ENCODE results near the gene FAM171A1. TPM values are rescaled to one million over a fixed set of nuclear protein-coding genes. Genes with fewer than 3 reads are reported as not detected.
"Not testable (repeated sequence)": the region's sequence is repeated elsewhere in the genome, so short reads cannot be mapped to it uniquely, and the experiment has no call there.

Gene FAM171A1
- 1 to 10 TPM; 4.2 to 4.9 TPM for total RNA-seq
- 9.7 TPM for polyA plus RNA-seq

DNA sequence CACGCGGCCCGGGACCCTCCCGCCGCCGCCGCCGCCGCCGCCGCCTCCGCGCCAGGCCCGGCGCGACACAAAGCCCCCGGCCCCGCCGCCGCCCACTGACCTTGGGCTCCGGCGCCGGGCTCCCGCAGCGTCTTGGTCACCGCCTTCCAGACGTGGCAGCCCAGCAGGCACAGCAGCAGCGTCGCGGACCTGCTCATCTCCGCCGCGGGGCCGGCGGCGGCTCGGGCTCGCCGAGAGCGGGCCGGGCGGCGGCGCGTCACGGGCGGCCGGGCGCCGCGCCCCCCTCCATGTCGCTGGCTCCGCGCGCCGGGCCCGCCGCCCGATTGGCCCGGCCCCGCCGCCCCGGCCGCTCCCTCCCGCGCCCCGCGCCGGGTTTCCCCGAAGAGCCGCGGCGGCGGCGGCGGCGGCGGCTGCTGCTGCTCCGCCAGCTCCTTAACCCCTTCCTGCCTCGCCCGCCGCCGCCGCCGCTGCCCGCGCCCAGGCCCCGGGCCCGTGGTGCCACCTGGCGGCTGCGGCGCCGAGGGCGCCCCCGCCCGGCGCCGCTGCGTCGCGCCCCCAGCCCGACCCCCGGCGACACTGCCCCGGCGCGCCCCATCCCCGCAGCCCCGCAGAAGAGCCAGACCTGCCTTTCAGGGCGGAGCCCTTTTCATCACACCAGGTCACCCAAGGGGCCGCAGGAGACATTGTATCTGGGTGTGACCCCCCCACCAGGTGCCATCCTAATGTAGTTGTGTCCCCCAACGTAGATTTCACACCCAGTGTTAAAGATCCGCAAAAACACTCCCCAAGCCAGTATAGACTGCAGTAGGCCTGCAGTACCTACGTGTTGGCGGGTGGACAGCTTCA is at the start of gene FAM171A1:
Gene FAM171A1, minus strand, starts transcription at position 434 of the 846 bp plus-strand sequence. Its CDS starts 237 bp downstream, at position 197.
- peaks cover 27 to 44% of the 10 kb centered on the region in 2 donors for H3K27me3 Mint-ChIP-seq
- Histone ChIP-seq H3K36me3 (ENCODE audit: insufficient read depth, low read length) (no peaks in the 10 kb centered on the region), H3K4me3 (ENCODE audit: low read length) (peak within 1 kb of the TSS; percentile 30), H3K27ac (ENCODE audit: low read depth, low read length) (peak within 1 kb of the TSS; percentile 47), H3K4me1 (ENCODE audit: insufficient read depth, low read length) (peaks cover 5% of the 10 kb centered on the region), H3K9me3 (ENCODE audit: low read length) (no peaks in the 10 kb centered on the region), H3K27me3 (ENCODE audit: insufficient read depth, low read length, poor library complexity, severe bottlenecking) (peaks cover 10% of the 10 kb centered on the region)
- peak; percentile 21 to 69 (median 46) for DNase-seq
- peaks cover 7 to 19% (median 16%) of the 10 kb centered on the region in 3 donors for H3K4me1 Mint-ChIP-seq
- POLR2A ChIA-PET = no interaction called here
- no peaks in the 10 kb centered on the region for H3K36me3 Mint-ChIP-seq
- peak within 1 kb of the TSS; percentile 73 to 85 (median 76) for H3K4me3 Mint-ChIP-seq
- CTCF ChIA-PET = interaction anchor here (1.0 kb wide), 1 partner anchor 203 kb away, joined by 3 read pairs; no protein-coding TSS in a partner anchor
- no peaks in the 10 kb centered on the region for H3K9me3 Mint-ChIP-seq
- peak within 1 kb of the TSS in 2 of 8 donors; percentile 24 to 88 for H3K27ac Mint-ChIP-seq

GRCh38 chr10:15420858-15421257 is 49.8 kb upstream of the FAM171A1 start:
- no peak overlapping the region for H3K27ac ChIP-seq (ENCODE audit: low read depth, low read length)
- H3K36me3 Mint-ChIP-seq = peaks cover 0 to 1% (median 0%) of the 10 kb centered on the region in 3 donors
- H3K27me3 ChIP-seq (ENCODE audit: insufficient read depth, low read length, poor library complexity, severe bottlenecking) = no peaks in the 10 kb centered on the region
- ChIA-PET POLR2A (no interaction called here), CTCF (no interaction called here)
- no peak for DNase-seq
- H3K27ac Mint-ChIP-seq = no peak overlapping the region
- no peaks in the 10 kb centered on the region for H3K36me3 ChIP-seq (ENCODE audit: insufficient read depth, low read length)
- no peaks in the 10 kb centered on the region for H3K4me1 ChIP-seq (ENCODE audit: insufficient read depth, low read length)
- H3K4me3 Mint-ChIP-seq = no peak overlapping the region
- H3K4me1 Mint-ChIP-seq = no peaks in the 10 kb centered on the region
- no peak overlapping the region for H3K4me3 ChIP-seq (ENCODE audit: low read length)
- no peaks in the 10 kb centered on the region for H3K9me3 ChIP-seq (ENCODE audit: low read length)
- peaks cover 0 to 33% of the 10 kb centered on the region in 2 donors for H3K27me3 Mint-ChIP-seq
- peaks cover 0 to 6% (median 2%) of the 10 kb centered on the region in 5 donors for H3K9me3 Mint-ChIP-seq

DNA sequence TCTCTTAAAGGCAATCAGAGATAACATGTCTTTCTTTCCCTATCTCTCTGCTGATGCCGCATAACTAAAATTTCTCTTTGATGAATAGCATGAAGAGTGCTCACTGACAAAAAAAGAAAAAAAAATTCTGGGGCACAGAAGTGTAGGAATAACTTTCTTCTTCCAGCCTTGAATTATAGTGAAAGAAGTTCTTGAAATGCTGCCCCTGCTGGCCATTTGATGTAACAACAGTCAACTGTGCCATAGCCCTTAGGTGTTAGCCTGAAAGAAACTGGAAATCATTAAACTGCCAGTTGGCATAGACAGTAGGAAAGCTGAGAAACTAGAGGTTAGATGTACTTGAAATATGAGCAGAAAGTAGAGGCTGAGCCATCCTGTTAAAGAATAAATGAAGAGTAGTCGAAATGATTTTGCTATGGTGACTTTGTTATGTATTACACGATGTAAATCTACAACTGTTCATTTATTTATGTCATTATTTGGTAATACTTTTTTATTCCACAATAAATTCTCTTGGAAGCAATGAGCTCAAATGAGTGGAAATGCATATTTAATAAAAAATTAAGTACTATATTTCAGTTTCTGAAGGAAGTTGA is 48.3 kb upstream of the FAM171A1 start:
- Mint-ChIP-seq H3K9me3 (peaks cover 0 to 14% (median 4%) of the 10 kb centered on the region in 5 donors), H3K36me3 (peaks cover 0 to 1% (median 0%) of the 10 kb centered on the region in 3 donors), H3K4me3 (no peak overlapping the region), H3K27me3 (peaks cover 0 to 35% of the 10 kb centered on the region in 2 donors), H3K4me1 (no peaks in the 10 kb centered on the region), H3K27ac (no peak overlapping the region)
- H3K27me3 ChIP-seq (ENCODE audit: insufficient read depth, low read length, poor library complexity, severe bottlenecking) = no peaks in the 10 kb centered on the region
- H3K27ac ChIP-seq (ENCODE audit: low read depth, low read length) = no peak overlapping the region
- peak in 3 of 5 donors; percentile 8 to 56 (median 17) for DNase-seq
- ChIA-PET POLR2A (no interaction called here), CTCF (interaction anchor here (0.6 to 1.3 kb wide), 2 partner anchors 11 to 12 kb away, joined by 3 read pairs; no protein-coding TSS in a partner anchor)
- H3K9me3 ChIP-seq (ENCODE audit: low read length) = no peaks in the 10 kb centered on the region
- no peaks in the 10 kb centered on the region for H3K4me1 ChIP-seq (ENCODE audit: insufficient read depth, low read length)
- H3K36me3 ChIP-seq (ENCODE audit: insufficient read depth, low read length) = no peaks in the 10 kb centered on the region
- H3K4me3 ChIP-seq (ENCODE audit: low read length) = no peak overlapping the region

DNA sequence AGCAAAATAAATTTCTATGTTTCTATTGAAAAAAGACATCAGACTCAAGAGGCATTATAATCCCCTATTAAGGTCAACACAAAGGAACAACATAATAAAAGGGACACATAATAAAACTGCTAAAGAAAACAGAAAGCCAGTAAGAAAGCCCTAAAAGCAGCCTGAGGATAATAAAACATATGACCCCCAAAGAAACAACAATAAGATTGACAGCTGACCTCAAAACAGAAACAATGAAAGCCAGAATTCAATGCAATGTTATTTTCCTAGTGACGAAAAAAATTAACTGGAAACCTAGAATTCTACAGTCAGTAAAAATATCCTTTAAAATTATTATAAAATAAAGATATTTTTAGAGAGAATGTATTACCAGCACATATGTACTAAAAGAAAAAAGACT is 44.9 kb upstream of the FAM171A1 start:
- no peak overlapping the region for H3K4me3 ChIP-seq (ENCODE audit: low read length)
- H3K9me3 ChIP-seq (ENCODE audit: low read length) = no peaks in the 10 kb centered on the region
- POLR2A ChIA-PET = no interaction called here
- no peaks in the 10 kb centered on the region for H3K4me1 ChIP-seq (ENCODE audit: insufficient read depth, low read length)
- peaks cover 2 to 33% of the 10 kb centered on the region in 2 donors for H3K27me3 Mint-ChIP-seq
- peaks cover 0 to 14% (median 2%) of the 10 kb centered on the region in 5 donors for H3K9me3 Mint-ChIP-seq
- no peak overlapping the region for H3K4me3 Mint-ChIP-seq
- H3K36me3 ChIP-seq (ENCODE audit: insufficient read depth, low read length) = no peaks in the 10 kb centered on the region
- H3K27me3 ChIP-seq (ENCODE audit: insufficient read depth, low read length, poor library complexity, severe bottlenecking) = no peaks in the 10 kb centered on the region
- CTCF ChIA-PET = no interaction called here
- H3K36me3 Mint-ChIP-seq = peaks cover 0 to 1% (median 0%) of the 10 kb centered on the region in 3 donors
- no peak overlapping the region for H3K27ac ChIP-seq (ENCODE audit: low read depth, low read length)
- no peaks in the 10 kb centered on the region for H3K4me1 Mint-ChIP-seq
- DNase-seq = no peak
- H3K27ac Mint-ChIP-seq = no peak overlapping the region

DNA sequence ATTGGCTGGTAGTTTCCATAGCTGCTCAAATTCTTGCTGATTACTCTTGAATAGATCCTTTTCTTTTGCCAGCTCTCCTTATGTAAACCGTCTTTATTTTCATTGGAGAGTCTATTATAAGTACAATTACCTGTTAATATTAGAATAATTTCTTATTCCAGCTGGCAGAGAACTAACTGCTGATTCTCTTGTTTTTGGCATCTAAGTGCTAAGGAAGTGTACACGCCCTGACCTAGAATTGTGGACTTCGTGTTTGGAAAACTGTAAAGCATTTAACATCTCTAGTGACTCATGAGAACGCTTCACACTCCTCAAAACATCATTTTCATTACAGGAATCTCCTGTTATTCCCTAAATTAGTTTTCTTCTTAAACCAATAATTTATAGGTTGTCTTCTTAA is 39.9 kb upstream of the FAM171A1 start:
- Mint-ChIP-seq H3K27ac (no peak overlapping the region), H3K9me3 (peaks cover 0 to 10% (median 2%) of the 10 kb centered on the region in 5 donors), H3K36me3 (no peaks in the 10 kb centered on the region), H3K27me3 (peaks cover 4 to 40% of the 10 kb centered on the region in 2 donors), H3K4me1 (no peaks in the 10 kb centered on the region), H3K4me3 (no peak overlapping the region)
- H3K4me1 ChIP-seq (ENCODE audit: insufficient read depth, low read length) = no peaks in the 10 kb centered on the region
- H3K4me3 ChIP-seq (ENCODE audit: low read length) = no peak overlapping the region
- H3K27me3 ChIP-seq (ENCODE audit: insufficient read depth, low read length, poor library complexity, severe bottlenecking) = no peaks in the 10 kb centered on the region
- no peaks in the 10 kb centered on the region for H3K9me3 ChIP-seq (ENCODE audit: low read length)
- POLR2A ChIA-PET = no interaction called here
- CTCF ChIA-PET = no interaction called here
- no peaks in the 10 kb centered on the region for H3K36me3 ChIP-seq (ENCODE audit: insufficient read depth, low read length)
- H3K27ac ChIP-seq (ENCODE audit: low read depth, low read length) = no peak overlapping the region
- DNase-seq = no peak

DNA sequence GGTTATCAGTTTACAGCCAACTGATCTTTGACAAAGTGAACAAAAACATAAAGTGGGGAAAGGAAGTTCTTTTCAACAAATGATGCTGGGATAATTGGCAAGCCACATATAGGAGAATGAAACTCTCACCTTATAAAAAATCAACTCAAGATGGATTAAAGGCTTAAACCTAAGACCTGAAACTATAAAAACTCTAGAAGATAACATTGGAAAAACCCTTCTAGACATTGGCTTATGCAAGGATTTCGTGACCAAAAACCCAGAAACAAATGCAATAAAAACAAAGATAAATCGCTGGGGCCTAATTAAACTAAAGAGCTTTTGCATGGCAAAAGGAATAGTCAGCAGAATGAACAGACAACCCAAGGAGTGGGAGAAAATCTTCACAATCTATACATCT is 38.3 kb upstream of the FAM171A1 start:
- DNase-seq; POLR2A ChIA-PET; H3K9me3 ChIP-seq (ENCODE audit: low read length); H3K36me3 Mint-ChIP-seq; H3K4me1 ChIP-seq (ENCODE audit: insufficient read depth, low read length); H3K27me3 ChIP-seq (ENCODE audit: insufficient read depth, low read length, poor library complexity, severe bottlenecking); H3K4me3 Mint-ChIP-seq; H3K27ac Mint-ChIP-seq; H3K4me1 Mint-ChIP-seq; H3K9me3 Mint-ChIP-seq; H3K36me3 ChIP-seq (ENCODE audit: insufficient read depth, low read length); CTCF ChIA-PET; H3K27ac ChIP-seq (ENCODE audit: low read depth, low read length); H3K4me3 ChIP-seq (ENCODE audit: low read length): not testable (repeated sequence)
- H3K27me3 Mint-ChIP-seq = peaks cover 4 to 37% of the 10 kb centered on the region in 2 donors

GRCh38 chr10:15408557-15408956 is 37.5 kb upstream of the FAM171A1 start:
- H3K27ac Mint-ChIP-seq = no peak overlapping the region
- H3K27me3 Mint-ChIP-seq = peaks cover 4 to 37% of the 10 kb centered on the region in 2 donors
- no peak overlapping the region for H3K27ac ChIP-seq (ENCODE audit: low read depth, low read length)
- CTCF ChIA-PET = interaction anchor here (1.0 kb wide), 1 partner anchor 11 kb away, joined by 3 read pairs; no protein-coding TSS in a partner anchor
- no peak overlapping the region for H3K4me3 ChIP-seq (ENCODE audit: low read length)
- H3K4me1 Mint-ChIP-seq = no peaks in the 10 kb centered on the region
- no peaks in the 10 kb centered on the region for H3K36me3 Mint-ChIP-seq
- H3K4me1 ChIP-seq (ENCODE audit: insufficient read depth, low read length) = no peaks in the 10 kb centered on the region
- peaks cover 0 to 5% (median 2%) of the 10 kb centered on the region in 5 donors for H3K9me3 Mint-ChIP-seq
- no peaks in the 10 kb centered on the region for H3K27me3 ChIP-seq (ENCODE audit: insufficient read depth, low read length, poor library complexity, severe bottlenecking)
- no peaks in the 10 kb centered on the region for H3K36me3 ChIP-seq (ENCODE audit: insufficient read depth, low read length)
- no peaks in the 10 kb centered on the region for H3K9me3 ChIP-seq (ENCODE audit: low read length)
- DNase-seq = no peak
- no peak overlapping the region for H3K4me3 Mint-ChIP-seq
- POLR2A ChIA-PET = no interaction called here

DNA sequence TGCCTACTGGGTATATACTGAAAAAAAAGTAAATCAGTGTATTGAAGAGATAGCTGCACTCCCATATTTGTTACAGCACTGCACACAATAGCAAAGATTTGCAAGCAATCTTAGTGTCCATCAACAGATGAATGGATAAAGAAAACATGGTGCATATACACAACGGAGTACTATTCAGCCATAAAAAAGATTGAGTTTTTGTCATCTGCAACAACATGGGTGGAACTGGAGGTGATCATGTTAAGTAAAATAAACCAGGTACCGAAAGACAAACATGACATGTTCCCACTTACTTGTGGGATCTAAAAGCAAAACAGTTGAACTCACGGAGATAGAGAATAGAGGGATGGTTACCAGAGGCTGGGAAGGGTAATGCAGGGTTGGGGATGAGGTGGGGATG is 34.2 kb upstream of the FAM171A1 start:
- peaks cover 8 to 27% of the 10 kb centered on the region in 2 donors for H3K27me3 Mint-ChIP-seq
- CTCF ChIA-PET = no interaction called here

More for the DNA sequence above, 34.2 kb upstream of the FAM171A1 start:
- H3K4me1 ChIP-seq (ENCODE audit: insufficient read depth, low read length) = no peaks in the 10 kb centered on the region
- H3K4me3 Mint-ChIP-seq = no peak overlapping the region
- no peaks in the 10 kb centered on the region for H3K27me3 ChIP-seq (ENCODE audit: insufficient read depth, low read length, poor library complexity, severe bottlenecking)
- no peaks in the 10 kb centered on the region for H3K36me3 ChIP-seq (ENCODE audit: insufficient read depth, low read length)
- POLR2A ChIA-PET = no interaction called here
- no peak overlapping the region for H3K4me3 ChIP-seq (ENCODE audit: low read length)
- no peak for DNase-seq
- no peaks in the 10 kb centered on the region for H3K4me1 Mint-ChIP-seq
- H3K9me3 ChIP-seq (ENCODE audit: low read length) = no peaks in the 10 kb centered on the region
- H3K27ac Mint-ChIP-seq = no peak overlapping the region
- no peaks in the 10 kb centered on the region for H3K36me3 Mint-ChIP-seq
- H3K27ac ChIP-seq (ENCODE audit: low read depth, low read length) = no peak overlapping the region
- H3K9me3 Mint-ChIP-seq = peaks cover 0 to 5% (median 2%) of the 10 kb centered on the region in 5 donors
